Smooth muscle cell (in vitro differentiated cells): ENCODE results near the gene C11orf58. TPM values are rescaled to one million over a fixed set of nuclear protein-coding genes. Genes with fewer than 3 reads are reported as not detected.

ENCODE experiments used
- DNase-seq: peaks from one replicate; lab custom pipeline; 2025; ENCODE audit not compliant: unreplicated experiment; lab: John Stamatoyannopoulos, UW
- H2AFZ ChIP-seq: fragments of 200-600 bp; sonication (generic); 2 replicates; pipeline ENCODE4 v1.6.0; 2016; ENCODE audit warnings: antibody characterized with exemption, low read depth, mild to moderate bottlenecking
- H3F3A ChIP-seq: fragments of 200-600 bp; sonication (generic); 2 replicates; pipeline ENCODE4 v1.6.0; 2017; ENCODE audit warnings: antibody characterized with exemption, low read depth
- H3K27ac ChIP-seq: fragments of 200-600 bp; sonication (generic); 2 replicates; pipeline ENCODE4 v1.5.1; 2016; ENCODE audit warnings: low read depth, mild to moderate bottlenecking
- H3K27me3 ChIP-seq: fragments of 200-600 bp; sonication (generic); 2 replicates; pipeline ENCODE4 v1.6.1; 2016; ENCODE audit warnings: low read depth, mild to moderate bottlenecking
- H3K36me3 ChIP-seq: fragments of 200-600 bp; sonication (generic); 2 replicates; pipeline ENCODE4 v1.5.1; 2016; ENCODE audit warnings: low read depth
- H3K4me1 ChIP-seq: fragments of 200-600 bp; sonication (generic); 2 replicates; pipeline ENCODE4 v1.5.1; 2016; ENCODE audit warnings: low read depth
- H3K4me2 ChIP-seq: fragments of 200-600 bp; sonication (generic); 2 replicates; pipeline ENCODE4 v1.6.0; 2016; ENCODE audit warnings: mild to moderate bottlenecking
- H3K4me3 ChIP-seq: fragments of 200-600 bp; sonication (generic); 2 replicates; pipeline ENCODE4 v1.5.1; 2016; ENCODE audit warnings: mild to moderate bottlenecking
- H3K79me2 ChIP-seq: fragments of 200-600 bp; sonication (generic); 2 replicates; pipeline ENCODE4 v1.6.0; 2016; ENCODE audit warnings: low read depth, mild to moderate bottlenecking
- H3K9ac ChIP-seq: fragments of 200-600 bp; sonication (generic); 2 replicates; pipeline ENCODE4 v1.6.0; 2016; ENCODE audit warnings: low read depth
- H3K9me3 ChIP-seq: fragments of 200-600 bp; sonication (generic); replicated peaks from 2 replicates; pipeline ENCODE4 v1.5.1; 2016; ENCODE audit warnings: low read depth
- H4K20me1 ChIP-seq: fragments of 200-600 bp; sonication (generic); 2 replicates; pipeline ENCODE4 v1.6.0; 2016; ENCODE audit warnings: low read depth
- CTCF ChIP-seq: fragments of 200-600 bp; sonication (generic); IDR thresholded peaks from 2 replicates; pipeline ENCODE4 v1.5.1; 2017; ENCODE audit warnings: borderline replicate concordance, mild to moderate bottlenecking, antibody characterized with exemption; ENCODE audit not compliant: insufficient read depth, poor library complexity, severe bottlenecking
- WGBS: methylation state at CpG from one replicate; pipeline ENCODE4 v1.1.7; 2016; ENCODE audit warnings: low lambda C conversion rate; 5-methylcytosine and 5-hydroxymethylcytosine counted together
- polyA plus RNA-seq: library from polyadenylated mRNA; unstranded; fragments of >200 nt; fragmentation: Nextera tagmentation; extraction: Ambion mirVana; gene quantifications from 2 replicates; pipeline ENCODE4 v1.2.1, GENCODE V29; 2016
- total RNA-seq: library from RNA; depleted of rRNA; stranded (reverse); fragments of >200 nt; gene quantifications from 2 replicates; pipeline ENCODE4 v1.2.3, GENCODE V29; 2014

C11orf58 gene
- total RNA-seq (183 and 199 TPM in 2 replicates), polyA plus RNA-seq (174 and 177 TPM in 2 replicates)

DNA sequence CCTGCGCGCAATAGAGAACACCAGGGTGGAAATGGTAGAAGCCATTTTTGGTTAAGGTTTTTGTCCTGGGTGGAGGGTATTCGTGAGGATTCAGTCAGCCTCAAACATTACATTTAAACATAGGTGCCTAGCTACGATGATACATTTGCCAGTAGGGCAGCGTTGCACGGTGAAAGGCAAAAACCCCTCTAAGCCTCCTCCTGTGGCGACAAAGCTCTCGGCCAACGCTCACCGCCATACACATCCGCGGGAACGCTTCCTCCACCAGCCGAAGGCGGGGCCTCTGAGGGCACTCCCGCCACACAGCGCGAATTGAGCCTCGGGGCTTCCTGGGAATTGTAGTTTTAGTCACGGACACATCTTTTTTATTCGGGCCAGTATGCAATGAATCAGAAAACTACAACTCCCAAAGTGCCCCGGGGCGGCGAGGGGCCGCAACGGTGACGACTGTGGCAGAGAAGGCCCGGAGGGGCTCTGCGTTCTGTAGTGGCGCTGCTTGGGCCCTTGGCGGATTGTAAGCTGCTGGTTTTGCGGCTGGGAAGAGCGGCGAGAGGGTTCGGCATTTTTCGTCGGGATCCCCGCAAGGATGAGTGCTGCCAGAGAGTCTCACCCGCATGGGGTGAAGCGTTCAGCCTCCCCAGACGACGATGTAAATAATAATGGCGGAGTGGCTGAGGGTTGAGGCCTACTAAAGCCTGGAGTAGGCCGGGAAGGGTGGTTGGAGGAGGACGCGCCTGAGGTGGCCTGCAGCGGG, at the start of gene C11orf58:
TSS of gene C11orf58 (plus strand) at position 455 of the 754 bp plus-strand sequence. CDS start at position 587, 132 bp downstream.
- Histone ChIP-seq H2AFZ (peak within 1 kb of the TSS; percentile 95), H3K9ac (peak within 1 kb of the TSS; percentile 99), H3K27me3 (no peaks in the 10 kb centered on the region), H3K4me3 (peak within 1 kb of the TSS; percentile 63), H3K36me3 (no peaks in the 10 kb centered on the region), H3K27ac (peak within 1 kb of the TSS; percentile 88), H3K4me2 (peak within 1 kb of the TSS; percentile 98), H3F3A (no peaks in the 10 kb centered on the region), H3K79me2 (peaks cover 49% of the 10 kb centered on the region), H3K9me3 (no peaks in the 10 kb centered on the region), H3K4me1 (peaks cover 26% of the 10 kb centered on the region), H4K20me1 (peaks cover 39% of the 10 kb centered on the region)
- 3% methylated on average over 47 of the region's 47 CpGs for WGBS
- no peak for TF ChIP-seq CTCF
- DNase-seq = peak; percentile 76

- Histone ChIP-seq H3K27ac (no peak overlapping the region), H3F3A (no peaks in the 10 kb centered on the region), H3K79me2 (no peaks in the 10 kb centered on the region), H3K9me3 (no peaks in the 10 kb centered on the region), H3K27me3 (no peaks in the 10 kb centered on the region), H2AFZ (no peak overlapping the region), H3K36me3 (no peaks in the 10 kb centered on the region), H3K4me2 (peak overlapping the region; percentile 33), H3K4me3 (no peak overlapping the region), H3K9ac (no peak overlapping the region), H3K4me1 (no peaks in the 10 kb centered on the region), H4K20me1 (no peaks in the 10 kb centered on the region)
- no peak for DNase-seq
- WGBS = 26% methylated on average over 1 of the region's 1 CpG
- TF ChIP-seq CTCF = no peak
Observed at GRCh38 chr11:16690086-16690485, 48.4 kb upstream of the C11orf58 start.

DNA sequence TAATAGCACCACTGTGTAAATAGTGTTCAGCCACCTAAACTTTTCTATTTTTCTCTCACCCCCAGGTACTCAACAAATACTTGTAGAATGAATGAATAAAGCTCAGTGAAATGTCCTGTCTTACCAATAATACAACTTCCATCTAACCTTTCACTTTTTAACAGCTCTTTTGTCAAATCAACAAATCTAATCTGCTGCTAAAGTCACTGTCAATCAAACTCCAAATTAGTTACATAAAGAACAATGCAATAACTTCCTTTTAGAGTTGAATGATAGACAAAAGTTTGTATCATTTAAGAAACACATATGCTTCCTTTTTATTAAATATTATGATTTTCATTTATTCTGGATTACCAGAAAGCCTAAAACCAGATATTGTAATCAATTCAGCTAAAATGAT, 34.7 kb upstream of the C11orf58 start:
- Histone ChIP-seq H2AFZ (no peak overlapping the region), H3F3A (no peaks in the 10 kb centered on the region), H3K9me3 (no peaks in the 10 kb centered on the region), H3K4me3 (no peak overlapping the region), H3K36me3 (no peaks in the 10 kb centered on the region), H3K4me2 (no peak overlapping the region), H4K20me1 (no peaks in the 10 kb centered on the region), H3K4me1 (no peaks in the 10 kb centered on the region), H3K27me3 (no peaks in the 10 kb centered on the region), H3K27ac (no peak overlapping the region), H3K79me2 (no peaks in the 10 kb centered on the region), H3K9ac (no peak overlapping the region)
- no peak for TF ChIP-seq CTCF
- no peak for DNase-seq

DNA sequence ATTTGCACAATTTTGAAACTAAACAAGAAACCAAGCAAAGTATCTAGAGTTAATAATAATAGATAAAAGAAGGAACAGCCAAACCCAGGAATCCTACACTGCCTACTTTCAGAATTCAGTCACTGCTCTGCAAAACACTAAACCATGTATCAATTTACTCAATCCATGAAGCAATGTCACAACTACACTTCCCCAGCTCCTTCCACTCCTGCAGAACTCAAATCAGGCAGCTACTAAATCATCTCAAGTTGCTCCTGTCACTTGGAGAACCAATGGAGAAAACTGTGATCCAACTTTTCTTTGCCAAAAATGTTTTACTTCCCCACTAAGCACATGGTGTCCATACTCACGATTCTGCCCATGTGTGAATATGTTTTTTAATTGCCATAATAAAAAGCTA, 24.9 kb upstream of the C11orf58 start:
- Histone ChIP-seq H4K20me1 (no peaks in the 10 kb centered on the region), H3K4me3 (no peak overlapping the region), H3F3A (no peaks in the 10 kb centered on the region), H3K4me1 (no peaks in the 10 kb centered on the region), H2AFZ (no peak overlapping the region), H3K4me2 (no peak overlapping the region), H3K27me3 (no peaks in the 10 kb centered on the region), H3K36me3 (no peaks in the 10 kb centered on the region), H3K79me2 (no peaks in the 10 kb centered on the region), H3K27ac (no peak overlapping the region), H3K9me3 (no peaks in the 10 kb centered on the region), H3K9ac (no peak overlapping the region)
- no peak for TF ChIP-seq CTCF
- WGBS = 43% methylated on average over 1 of the region's 1 CpG
- no peak for DNase-seq
